Effector memory CD8-positive, alpha-beta T cell (primary cell): Measurements from ENCODE around the gene ABCC5.
"Not testable (repeated sequence)": the region's sequence is repeated elsewhere in the genome, so short reads cannot be mapped to it uniquely, and the experiment has no call there.

Experiments
- ATAC-seq: fragments of 150-1000 bp; cut with Tn5 transposase; replicated peaks from 2 replicates; pipeline ENCODE4 v1.10.0; 2021; ENCODE audit warnings: mild to moderate bottlenecking, moderate library complexity
- DNase-seq, 3 experiments: peaks; one replicate each; pipeline ENCODE4 v3.0.0; 2021
- H3K27ac Mint-ChIP-seq, 2 donors: one replicate each; pipeline ENCODE4 v1.8.0; 2022; ENCODE audit warnings: mild to moderate bottlenecking in 2 of 2, mixed read lengths in 2 of 2, moderate library complexity in 2 of 2
- H3K27me3 Mint-ChIP-seq, 2 donors: one replicate each; pipeline ENCODE4 v1.8.0; 2022; ENCODE audit warnings: mixed read lengths in 2 of 2
- H3K36me3 Mint-ChIP-seq: one replicate; pipeline ENCODE4 v1.8.0; 2022; ENCODE audit warnings: mild to moderate bottlenecking, moderate library complexity, mixed read lengths; ENCODE audit not compliant: insufficient read depth
- H3K4me1 Mint-ChIP-seq, 2 donors: one replicate each; pipeline ENCODE4 v1.8.0; 2022; ENCODE audit warnings: low read depth in 2 of 2, mixed read lengths in 2 of 2
- H3K4me3 Mint-ChIP-seq, 2 donors: one replicate each; pipeline ENCODE4 v1.8.0; 2022; ENCODE audit warnings: mild to moderate bottlenecking in 2 of 2, mixed read lengths in 2 of 2, moderate library complexity in 2 of 2
- H3K9me3 Mint-ChIP-seq, 2 donors: one replicate each; pipeline ENCODE4 v1.8.0; 2022; ENCODE audit warnings: mixed read lengths in 2 of 2

The ABCC5 gene

GRCh38 chr3:184031187-184031792, 13.6 kb upstream of the ABCC5 start, which contains the start of gene HTR3D:
HTR3D (plus strand) TSS chr3:184031742; CDS start chr3:184031742, 0 bp downstream.
- H3K27me3 Mint-ChIP-seq = peaks cover 11 to 37% of the 10 kb centered on the region in 2 donors
- H3K9me3 Mint-ChIP-seq = no peaks in the 10 kb centered on the region
- DNase-seq (no peak), ATAC-seq (no peak)
- no peaks in the 10 kb centered on the region for H3K36me3 Mint-ChIP-seq
- no peak within 1 kb of the TSS for H3K4me3 Mint-ChIP-seq
- no peaks in the 10 kb centered on the region for H3K4me1 Mint-ChIP-seq
- H3K27ac Mint-ChIP-seq = peak within 1 kb of the TSS in 1 of 2 donors; percentile 15

- Mint-ChIP-seq H3K27ac (no peak overlapping the region), H3K27me3 (peaks cover 11 to 39% of the 10 kb centered on the region in 2 donors), H3K9me3 (no peaks in the 10 kb centered on the region), H3K4me1 (no peaks in the 10 kb centered on the region), H3K4me3 (no peak overlapping the region), H3K36me3 (no peaks in the 10 kb centered on the region)
- DNase-seq = no peak
- no peak for ATAC-seq
Observed at GRCh38 chr3:184030536-184030935, 12.9 kb upstream of the ABCC5 start.

GRCh38 chr3:184029443-184029842, 11.8 kb upstream of the ABCC5 start:
- H3K4me1 Mint-ChIP-seq = no peaks in the 10 kb centered on the region
- H3K27ac Mint-ChIP-seq = no peak overlapping the region
- H3K4me3 Mint-ChIP-seq = no peak overlapping the region
- ATAC-seq (no peak), DNase-seq (no peak)
- H3K27me3 Mint-ChIP-seq = peaks cover 11 to 38% of the 10 kb centered on the region in 2 donors
- H3K9me3 Mint-ChIP-seq = no peaks in the 10 kb centered on the region
- H3K36me3 Mint-ChIP-seq = no peaks in the 10 kb centered on the region

GRCh38 chr3:184028275-184028890, 10.7 kb upstream of the ABCC5 start:
- H3K27ac Mint-ChIP-seq, H3K36me3 Mint-ChIP-seq, DNase-seq, H3K4me3 Mint-ChIP-seq, ATAC-seq, H3K9me3 Mint-ChIP-seq, H3K4me1 Mint-ChIP-seq: not testable (repeated sequence)
- peaks cover 13 to 35% of the 10 kb centered on the region in 2 donors for H3K27me3 Mint-ChIP-seq

- not testable (repeated sequence) for DNase-seq, H3K36me3 Mint-ChIP-seq, ATAC-seq
Observed at GRCh38 chr3:184025256-184025655, 7.6 kb upstream of the ABCC5 start.

GRCh38 chr3:184022323-184022722, 4.6 kb upstream of the ABCC5 start:
- Mint-ChIP-seq H3K27ac (no peak overlapping the region), H3K4me3 (no peak overlapping the region), H3K27me3 (peaks cover 18 to 37% of the 10 kb centered on the region in 2 donors), H3K36me3 (peaks cover 6% of the 10 kb centered on the region), H3K9me3 (no peaks in the 10 kb centered on the region), H3K4me1 (peaks cover 10 to 11% of the 10 kb centered on the region in 2 donors)
- ATAC-seq (no peak), DNase-seq (no peak)

More at GRCh38 chr3:184025256-184025655, 7.6 kb upstream of the ABCC5 start:
- peaks cover 29 to 36% of the 10 kb centered on the region in 2 donors for H3K27me3 Mint-ChIP-seq
- H3K4me3 Mint-ChIP-seq, H3K27ac Mint-ChIP-seq, H3K4me1 Mint-ChIP-seq, H3K9me3 Mint-ChIP-seq: not testable (repeated sequence)

- Mint-ChIP-seq H3K4me1 (peaks cover 21 to 28% of the 10 kb centered on the region in 2 donors), H3K27ac (peak overlapping the region; percentile 85 to 93)
Observed at GRCh38 chr3:184018424-184018973, 815 bp upstream of the ABCC5 start.

GRCh38 chr3:184016811-184017671, 643 bp downstream of the ABCC5 start:
- ATAC-seq = peak; percentile 70
- Mint-ChIP-seq H3K9me3 (no peaks in the 10 kb centered on the region), H3K27ac (peak overlapping the region; percentile 85 to 93), H3K4me1 (peaks cover 21 to 32% of the 10 kb centered on the region in 2 donors), H3K4me3 (peak overlapping the region; percentile 99 to 100), H3K36me3 (peaks cover 21% of the 10 kb centered on the region), H3K27me3 (peaks cover 11 to 12% of the 10 kb centered on the region in 2 donors)
- DNase-seq = no peak

More at GRCh38 chr3:184018424-184018973, 815 bp upstream of the ABCC5 start:
- Mint-ChIP-seq H3K27me3 (peaks cover 17 to 18% of the 10 kb centered on the region in 2 donors), H3K9me3 (no peaks in the 10 kb centered on the region), H3K4me3 (peak overlapping the region; percentile 99 to 100), H3K36me3 (peaks cover 17% of the 10 kb centered on the region)
- DNase-seq (no peak), ATAC-seq (no peak)

GRCh38 chr3:184016169-184016570, 1.5 kb downstream of the ABCC5 start:
- H3K27me3 Mint-ChIP-seq = peaks cover 8 to 10% of the 10 kb centered on the region in 2 donors
- peaks cover 21 to 32% of the 10 kb centered on the region in 2 donors for H3K4me1 Mint-ChIP-seq
- H3K9me3 Mint-ChIP-seq = no peaks in the 10 kb centered on the region
- no peak for ATAC-seq
- no peak overlapping the region for H3K27ac Mint-ChIP-seq
- peaks cover 21% of the 10 kb centered on the region for H3K36me3 Mint-ChIP-seq
- peak overlapping the region; percentile 99 to 100 for H3K4me3 Mint-ChIP-seq
- no peak for DNase-seq

GRCh38 chr3:184015381-184016019, 2.2 kb downstream of the ABCC5 start:
- H3K4me3 Mint-ChIP-seq = peak overlapping the region in 1 of 2 donors; percentile 99
- DNase-seq (no peak), ATAC-seq (no peak)
- H3K36me3 Mint-ChIP-seq = peaks cover 21% of the 10 kb centered on the region
- H3K27me3 Mint-ChIP-seq = peaks cover under 1 to 3% of the 10 kb centered on the region in 2 donors
- no peak overlapping the region for H3K27ac Mint-ChIP-seq
- H3K9me3 Mint-ChIP-seq = no peaks in the 10 kb centered on the region
- peaks cover 21 to 32% of the 10 kb centered on the region in 2 donors for H3K4me1 Mint-ChIP-seq

- no peaks in the 10 kb centered on the region for H3K9me3 Mint-ChIP-seq
- no peak overlapping the region for H3K27ac Mint-ChIP-seq
- H3K36me3 Mint-ChIP-seq = peaks cover 15% of the 10 kb centered on the region
- DNase-seq (no peak), ATAC-seq (no peak)
- H3K4me3 Mint-ChIP-seq = no peak overlapping the region
- H3K4me1 Mint-ChIP-seq = peaks cover 11 to 22% of the 10 kb centered on the region in 2 donors
- H3K27me3 Mint-ChIP-seq = no peaks in the 10 kb centered on the region
Observed at GRCh38 chr3:184011937-184012889, 5.5 kb downstream of the ABCC5 start.
